ENCODE measurements around the gene U2SURP.

Gene U2SURP

DNA sequence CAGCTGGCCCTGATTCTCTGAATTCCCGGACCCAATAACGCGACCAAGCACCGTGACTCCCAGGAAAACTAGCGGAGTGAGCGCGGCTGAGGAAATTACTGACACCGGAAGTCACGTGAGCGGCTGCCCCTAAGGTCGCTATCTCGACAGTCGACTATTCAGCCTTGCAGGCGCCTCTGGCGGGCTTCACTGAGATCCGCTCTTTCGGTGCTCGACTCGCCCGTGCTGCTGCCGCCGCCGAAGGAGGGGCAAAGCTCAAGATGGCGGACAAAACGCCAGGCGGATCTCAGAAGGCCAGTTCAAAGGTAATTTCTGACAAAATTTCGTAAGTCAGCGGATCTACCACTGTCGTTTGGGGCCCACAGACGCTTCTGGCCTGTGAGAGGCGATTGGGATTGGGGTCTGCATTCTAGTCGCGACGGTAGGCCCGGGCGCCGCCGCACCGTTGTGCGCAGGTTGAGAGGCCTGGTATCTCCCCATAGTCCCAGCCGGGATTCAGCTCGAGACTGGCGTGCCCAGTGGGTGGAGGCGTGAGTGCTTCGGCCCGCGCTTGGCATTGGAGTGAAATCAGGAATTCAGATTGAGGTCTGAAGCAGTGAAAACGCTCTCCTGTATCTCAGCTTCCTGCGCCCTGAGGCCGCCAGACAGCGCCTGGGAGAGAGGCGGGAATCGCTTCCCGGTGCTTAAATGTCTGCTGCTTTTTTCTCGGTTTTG lies at the start of gene U2SURP:
TSS of gene U2SURP (plus strand) at position 202 of the 714 bp plus-strand sequence. CDS start at position 261, 59 bp downstream.
- peak; percentile 90 for DNase-seq (ENCODE audit: low spot score)

DNA sequence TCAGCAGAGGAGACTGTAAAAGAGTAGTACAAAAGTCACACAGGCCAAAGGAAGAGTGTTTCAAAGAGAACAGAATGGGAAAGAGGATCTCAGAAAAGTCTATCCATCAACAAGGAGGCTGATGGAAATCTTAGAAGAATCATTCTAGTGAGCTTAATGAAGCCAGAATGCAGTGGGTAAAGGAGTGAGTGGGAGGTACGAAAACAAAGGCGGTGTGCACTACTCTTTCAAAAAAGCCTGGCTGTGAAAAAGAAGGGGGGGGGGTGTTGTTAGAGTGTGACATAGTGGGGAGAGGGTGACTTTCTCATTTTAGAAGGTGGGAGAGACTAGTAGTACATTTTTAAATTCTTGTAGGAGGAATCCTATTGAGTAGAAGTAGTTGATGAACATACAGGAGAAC lies 49.6 kb upstream of the U2SURP start:
- DNase-seq (ENCODE audit: low spot score): no peak

- no peak for DNase-seq (ENCODE audit: low spot score)
Measured at GRCh38 chr3:142952272-142953193, 48.8 kb upstream of the U2SURP start.

- no peak for DNase-seq (ENCODE audit: low spot score)
Measured at GRCh38 chr3:142953443-142953842, 47.9 kb upstream of the U2SURP start.

DNA sequence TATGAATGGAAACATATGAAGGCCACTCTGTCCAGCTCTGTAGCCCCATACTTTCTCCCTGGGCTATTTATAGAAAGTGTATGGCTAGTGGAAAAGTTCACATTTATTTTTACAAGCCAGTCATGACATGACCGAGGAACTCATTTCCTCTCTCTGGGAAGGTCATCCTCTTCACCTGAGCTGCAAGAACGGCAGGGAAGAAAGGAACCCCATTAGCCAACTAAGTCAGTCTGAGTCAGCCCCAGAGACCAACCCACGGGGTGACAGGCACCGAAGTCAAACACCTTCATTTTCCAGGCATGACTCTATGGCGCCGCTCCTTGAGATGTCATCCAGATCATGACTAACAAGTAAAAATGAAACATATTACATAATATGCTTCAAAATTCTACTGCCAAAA lies 42.7 kb upstream of the U2SURP start:
- DNase-seq (ENCODE audit: low spot score): no peak

DNA sequence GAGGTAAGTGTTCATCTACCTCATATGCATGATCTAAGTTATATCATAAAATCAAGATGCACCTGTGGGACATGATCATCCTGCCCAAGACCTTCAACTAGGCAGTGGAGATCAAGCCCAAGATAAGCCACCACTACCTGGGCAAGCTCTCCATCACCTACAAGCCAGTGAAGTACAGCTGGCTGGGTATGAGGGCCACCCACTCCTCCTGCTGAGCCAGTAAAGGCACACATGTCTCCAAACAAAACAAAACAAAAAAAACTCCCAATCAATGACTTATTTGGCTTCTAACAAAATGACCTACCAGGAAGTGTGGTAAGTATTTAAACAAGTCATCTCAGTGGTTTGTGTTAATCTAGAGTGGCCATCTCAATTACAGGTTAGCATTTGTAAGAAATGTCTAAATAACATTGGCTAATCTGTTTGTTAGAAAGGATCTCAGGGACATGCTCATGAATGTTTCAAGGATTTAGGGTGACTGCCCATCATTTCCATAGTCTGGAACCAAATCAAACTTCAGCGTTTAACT lies 41.0 kb upstream of the U2SURP start:
- no peak for DNase-seq (ENCODE audit: low spot score)

DNA sequence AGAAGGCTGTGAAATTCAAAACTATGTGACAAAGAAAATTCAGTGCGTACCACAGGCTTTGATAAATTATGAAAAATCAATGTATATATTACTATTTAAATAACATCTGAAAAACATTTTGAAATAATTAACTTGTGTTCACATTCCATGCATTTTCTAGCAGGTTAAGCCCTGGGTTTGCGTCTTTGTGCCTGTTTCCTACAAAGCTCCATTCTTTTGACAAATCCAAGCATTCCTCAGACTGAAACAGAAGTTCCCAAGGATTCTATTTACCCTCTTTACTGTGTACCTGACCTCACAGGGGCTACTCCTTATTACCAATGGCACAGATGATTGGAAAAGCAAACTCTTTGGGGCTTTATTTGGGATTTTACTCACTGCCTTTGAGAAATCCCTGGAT lies 39.8 kb upstream of the U2SURP start:
- DNase-seq (ENCODE audit: low spot score): no peak

DNA sequence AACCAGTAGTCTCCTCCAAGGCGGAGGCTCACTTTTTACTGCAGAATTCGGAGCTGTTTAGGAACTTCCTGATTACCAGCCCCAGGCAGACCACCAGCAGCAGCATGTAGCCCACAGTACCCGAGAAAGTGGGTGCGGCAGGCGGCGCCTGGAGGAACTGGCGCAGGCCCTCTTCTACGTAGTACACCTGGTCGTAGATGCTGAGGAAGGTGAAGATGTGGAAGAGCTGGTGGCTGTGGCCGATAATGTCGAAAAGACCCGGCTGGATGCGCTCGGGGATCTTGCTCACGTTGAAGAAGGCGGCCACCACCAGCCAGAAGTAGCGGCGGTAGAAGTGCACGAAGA lies 39.2 kb upstream of the U2SURP start:
- DNase-seq (ENCODE audit: low spot score): no peak

GRCh38 chr3:142962520-142963233 lies 38.7 kb upstream of the U2SURP start:
- no peak for DNase-seq (ENCODE audit: low spot score)

DNA sequence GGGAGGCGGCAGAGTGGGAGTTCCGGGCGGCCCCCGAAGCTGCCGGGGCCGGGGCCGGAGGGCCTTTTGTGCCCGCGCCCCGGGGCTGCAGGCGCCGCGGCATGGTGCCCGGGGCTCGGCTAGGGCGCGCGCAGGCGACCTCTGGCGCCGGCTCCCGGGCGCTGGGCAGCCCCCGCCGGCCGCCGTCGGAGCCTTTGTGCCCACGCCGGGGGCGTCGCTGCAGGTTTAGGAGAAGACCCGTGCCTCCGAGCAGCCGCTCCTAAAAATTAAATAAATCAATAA lies 38.2 kb upstream of the U2SURP start:
- no peak for DNase-seq (ENCODE audit: low spot score)

DNA sequence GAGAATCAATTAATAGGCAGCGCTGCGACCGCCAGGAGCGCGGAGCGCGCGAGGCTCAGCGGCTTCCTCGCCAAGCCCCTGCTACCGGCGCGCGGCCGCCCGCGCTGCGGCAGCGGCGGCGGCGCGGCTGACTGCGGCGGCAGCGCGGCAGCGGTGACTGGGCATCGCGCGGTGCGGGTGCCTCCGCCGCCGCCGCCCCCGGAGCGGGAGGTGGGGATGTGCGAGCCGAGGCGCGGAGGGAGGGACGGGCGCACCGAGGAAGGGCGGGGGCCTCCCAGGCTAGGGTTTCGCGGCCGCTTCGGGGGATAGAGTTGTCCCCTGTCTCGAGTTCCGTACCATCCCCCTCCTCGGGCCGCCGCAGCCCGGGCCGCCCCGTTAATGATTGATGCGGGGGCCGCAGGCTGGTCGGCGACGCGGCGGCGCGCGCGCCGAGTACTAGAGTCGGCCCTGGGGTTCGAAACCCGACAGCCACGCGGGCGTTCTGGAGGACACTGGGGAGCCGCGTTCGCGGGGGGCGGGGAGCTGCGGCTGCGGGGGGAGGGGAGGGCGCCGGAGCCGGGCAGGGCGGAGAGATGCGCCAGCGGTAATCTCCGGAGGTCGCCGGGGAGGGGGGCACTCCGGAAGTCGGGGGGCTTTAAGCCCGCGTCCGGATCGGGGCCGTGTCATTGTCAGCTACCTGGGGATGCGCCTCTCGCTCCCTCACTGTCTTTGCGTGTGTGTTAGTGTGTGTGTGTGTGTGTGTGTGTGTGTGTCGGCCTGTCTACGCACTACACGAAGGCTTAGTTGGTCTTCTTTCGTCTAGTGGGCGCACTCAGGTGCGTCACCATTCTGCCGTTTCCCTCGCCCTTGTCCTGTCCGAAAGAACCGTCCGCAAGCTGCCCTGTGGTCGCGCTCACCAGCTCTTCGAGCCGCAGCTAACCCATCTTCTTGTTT lies 37.6 kb upstream of the U2SURP start, which contains the start of gene PAQR9:
TSS of gene PAQR9 (minus strand) at position 159 of the 933 bp plus-strand sequence. CDS start 338 bp downstream, outside the sequence.
- no peak for DNase-seq (ENCODE audit: low spot score)

DNA sequence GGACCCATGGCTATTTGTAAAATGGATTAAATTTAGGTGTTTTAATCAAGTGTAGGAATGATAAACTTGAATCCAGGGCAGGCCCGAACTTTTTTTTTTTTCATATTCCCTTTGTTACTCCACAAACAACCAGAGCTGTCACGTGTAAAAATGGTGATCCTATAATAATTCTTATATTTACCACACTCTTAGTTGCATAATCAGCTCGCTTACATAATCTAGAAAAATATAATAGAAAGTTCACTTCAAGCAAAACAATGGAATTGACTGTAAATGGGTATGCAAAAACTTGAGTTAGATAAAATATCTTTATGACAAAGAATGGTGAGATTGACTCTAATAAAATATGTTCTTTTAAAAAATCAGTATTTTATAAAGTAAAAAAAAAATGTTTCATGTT lies 35.8 kb upstream of the U2SURP start:
- DNase-seq (ENCODE audit: low spot score): no peak

DNA sequence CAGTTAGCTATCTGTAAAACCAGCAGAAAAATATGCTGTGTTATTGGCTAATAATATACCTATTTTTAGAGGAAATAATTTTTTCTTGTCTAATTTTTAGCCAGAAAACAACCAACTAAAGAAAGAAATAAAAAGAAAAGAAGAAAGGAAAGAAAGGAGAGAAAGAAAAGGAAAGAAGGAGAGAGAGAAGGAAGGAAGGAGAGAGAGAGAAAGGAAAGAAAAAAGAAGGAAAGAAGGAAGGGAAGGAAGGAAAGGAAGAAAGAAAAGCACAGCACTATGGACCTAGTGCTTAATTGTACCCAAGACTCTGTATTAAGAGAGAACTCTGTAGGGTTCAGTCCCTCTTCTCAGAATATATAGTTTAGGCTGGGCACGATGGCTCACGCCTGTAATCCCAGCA lies 34.6 kb upstream of the U2SURP start:
- no peak for DNase-seq (ENCODE audit: low spot score)

DNA sequence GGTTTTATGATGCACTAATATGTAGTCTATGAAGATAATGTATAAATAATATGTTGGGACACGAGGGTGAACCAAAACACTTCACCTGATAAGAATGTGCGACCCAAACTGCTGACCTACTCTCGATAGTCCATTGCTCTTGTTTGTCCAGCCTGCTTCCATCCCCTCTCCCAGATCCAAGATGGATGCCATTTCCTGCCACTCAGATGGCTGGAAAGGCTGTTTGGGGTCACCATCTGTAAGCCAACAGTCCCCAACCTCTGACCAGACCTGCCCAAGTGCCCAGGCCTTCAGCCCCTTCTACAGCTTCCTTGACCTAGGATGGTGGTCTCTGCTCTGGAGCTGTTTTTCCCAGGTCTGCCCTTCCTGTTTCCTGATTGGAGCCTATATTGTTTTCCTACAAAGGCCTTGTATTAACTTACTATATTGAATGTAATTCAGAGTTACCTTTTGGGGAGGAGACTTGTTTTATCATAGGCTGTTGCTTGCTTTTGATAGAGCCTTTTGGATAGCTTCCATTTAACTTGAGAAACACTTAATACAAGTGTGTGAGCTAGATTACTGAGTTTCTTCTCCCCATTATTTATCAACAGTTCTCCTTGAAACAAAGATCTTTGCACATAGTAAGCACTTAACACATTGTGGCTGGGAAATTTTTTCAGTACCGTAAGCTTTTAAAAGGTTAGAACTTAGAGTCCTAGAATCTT lies 32.9 kb upstream of the U2SURP start:
- DNase-seq (ENCODE audit: low spot score): no peak

DNA sequence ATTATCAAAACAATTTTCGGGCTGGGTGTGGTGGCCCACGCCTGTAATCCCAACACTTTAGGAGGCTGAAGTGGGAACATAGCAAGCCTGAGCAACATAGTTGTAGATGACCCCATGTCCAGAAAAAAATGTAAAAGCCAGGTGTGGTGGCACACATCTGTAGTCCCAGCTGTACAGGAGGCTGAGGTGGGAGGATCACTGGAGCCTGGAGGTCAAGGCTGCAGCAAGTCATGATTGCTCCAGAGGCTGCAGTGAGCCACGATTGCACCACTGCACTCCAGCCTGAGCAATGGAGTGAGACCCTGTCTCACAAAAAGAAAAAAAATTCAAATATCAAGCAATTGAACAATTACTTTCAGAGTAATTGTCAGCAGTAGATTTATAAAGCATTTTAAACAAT lies 29.9 kb upstream of the U2SURP start:
- no peak for DNase-seq (ENCODE audit: low spot score)

DNA sequence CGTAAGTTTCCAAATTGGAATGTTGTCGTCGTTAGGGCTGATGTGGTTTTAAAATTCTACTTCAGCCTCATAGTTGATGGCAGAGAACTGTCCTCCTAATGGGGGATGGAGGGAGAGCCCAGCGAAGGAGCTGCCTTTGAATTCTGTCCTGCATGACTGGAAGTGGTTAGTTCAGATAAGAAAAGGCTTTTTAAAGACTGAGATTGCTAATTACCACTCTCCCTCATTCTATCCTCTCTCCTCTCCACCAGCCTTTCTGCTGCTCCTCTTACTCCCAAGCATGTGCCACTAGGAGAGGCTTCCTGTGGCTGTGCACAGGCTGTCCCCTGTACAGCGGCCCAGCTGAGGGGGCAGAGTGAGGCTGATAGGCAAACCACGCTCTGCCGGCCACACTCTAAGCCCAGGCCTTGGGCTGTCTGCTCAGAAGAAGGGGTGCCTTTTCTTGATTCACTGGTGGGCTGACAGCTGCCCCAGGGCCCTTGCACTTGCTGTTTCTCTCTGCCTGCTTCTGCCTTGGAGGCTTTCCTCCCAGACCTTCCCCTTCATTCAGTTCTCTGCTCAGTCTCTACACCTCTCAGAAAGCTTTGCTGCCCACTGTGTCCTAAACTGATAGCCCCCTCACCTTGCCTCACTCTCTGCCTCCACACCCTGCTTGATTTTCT lies 29.1 kb upstream of the U2SURP start:
- DNase-seq (ENCODE audit: low spot score): no peak

- no peak for DNase-seq (ENCODE audit: low spot score)
Measured at GRCh38 chr3:142973217-142974009, 28.0 kb upstream of the U2SURP start.

DNA sequence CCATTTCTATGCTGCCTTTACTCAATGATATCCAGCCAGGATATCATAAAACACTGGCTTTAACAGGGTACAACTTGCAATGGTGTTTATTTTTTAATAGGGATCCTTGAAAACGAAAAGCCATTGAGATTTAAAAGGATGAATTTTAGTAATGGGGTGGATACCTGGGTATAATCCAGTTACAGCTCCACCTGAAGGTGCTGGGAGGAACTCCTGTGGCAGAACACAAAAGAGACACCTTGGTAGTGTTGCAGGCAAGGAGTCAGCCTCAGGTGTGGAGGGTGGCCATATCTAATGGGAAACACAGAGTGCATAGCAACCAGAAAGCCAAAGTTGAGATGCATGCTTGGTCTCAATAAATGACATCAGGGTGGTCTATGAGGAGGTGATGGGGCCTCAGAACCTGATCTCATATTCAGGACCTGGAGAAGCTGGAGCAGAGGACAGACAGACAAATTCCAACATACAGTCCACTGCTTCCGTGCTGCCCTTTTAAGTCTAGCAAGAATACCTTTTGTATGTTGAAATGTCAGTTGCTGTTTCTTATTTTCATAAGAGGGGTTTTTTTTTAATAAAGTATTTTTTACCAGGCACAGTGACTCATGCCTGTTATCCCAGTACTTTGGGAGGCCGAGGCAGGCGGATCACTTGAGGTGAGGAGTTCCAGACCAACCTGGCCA lies 25.9 kb upstream of the U2SURP start:
- DNase-seq (ENCODE audit: low spot score): no peak
